WTC11 (cell line): ENCODE data around the gene FRMD8. TPM values are rescaled to one million over a fixed set of nuclear protein-coding genes. Genes with fewer than 3 reads are reported as not detected.

ENCODE experiments used
- ATAC-seq: fragments of 200-7000 bp; cut with Tn5 transposase; 2 replicates; pipeline ENCODE4 v1.10.0; 2021; ENCODE audit warnings: mild to moderate bottlenecking, moderate library complexity
- CTCF ChIA-PET: fragments of 300-600 bp; sonication (Branson Sonifier 250); formaldehyde crosslinking; loops from one replicate; lab custom pipeline; 2021; ENCODE audit warnings: antibody characterized with exemption; lab: Charles Lee
- POLR2A ChIA-PET: fragments of 350-600 bp; sonication (Branson Sonifier 250); formaldehyde crosslinking; loops from one replicate; lab custom pipeline; 2021; ENCODE audit warnings: antibody characterized with exemption; lab: Charles Lee
- DNase-seq: peaks from one replicate; pipeline ENCODE4 v3.0.0; 2021; ENCODE audit warnings: low spot score
- H3K27ac Mint-ChIP-seq: 2 replicates; pipeline ENCODE4 v1.8.0; 2021; ENCODE audit warnings: mixed read lengths
- H3K27me3 Mint-ChIP-seq: 2 replicates; pipeline ENCODE4 v1.8.0; 2021; ENCODE audit warnings: low read depth, mild to moderate bottlenecking, moderate library complexity, mixed read lengths
- H3K36me3 Mint-ChIP-seq: 2 replicates; pipeline ENCODE4 v1.8.0; 2021; ENCODE audit warnings: mixed read lengths
- H3K4me1 Mint-ChIP-seq: 2 replicates; pipeline ENCODE4 v1.8.0; 2022; ENCODE audit warnings: mixed read lengths
- H3K4me3 Mint-ChIP-seq: 2 replicates; pipeline ENCODE4 v1.8.0; 2021; ENCODE audit warnings: mild to moderate bottlenecking, moderate library complexity, mixed read lengths
- H3K9me3 Mint-ChIP-seq: 2 replicates; pipeline ENCODE4 v1.8.0; 2021; ENCODE audit warnings: mixed read lengths
- CREM ChIP-seq: sonication (generic); formaldehyde crosslinking; IDR thresholded peaks from 2 replicates; pipeline ENCODE4 v1.8.1; 2022; ENCODE audit warnings: mild to moderate bottlenecking, missing genetic modification reagents, moderate library complexity
- EMX1 ChIP-seq: fragments of 250-450 bp; sonication (Bioruptor Pico); IDR thresholded peaks from 2 replicates; pipeline ENCODE4 v1.8.0; 2021; ENCODE audit warnings: mild to moderate bottlenecking
- ETV6 ChIP-seq: sonication (generic); formaldehyde crosslinking; IDR thresholded peaks from 2 replicates; pipeline ENCODE4 v1.8.1; 2022; ENCODE audit warnings: mild to moderate bottlenecking, missing genetic modification reagents
- GRHL2 ChIP-seq: fragments of 250-450 bp; sonication (Bioruptor Pico); IDR thresholded peaks from 2 replicates; pipeline ENCODE4 v1.8.0; 2022; ENCODE audit warnings: mild to moderate bottlenecking, moderate library complexity; ENCODE audit not compliant: insufficient replicate concordance, severe bottlenecking
- NFE2L1 ChIP-seq: sonication (generic); formaldehyde crosslinking; IDR thresholded peaks from 2 replicates; pipeline ENCODE4 v1.8.1; 2023; ENCODE audit warnings: missing genetic modification reagents
- NR3C1 ChIP-seq: sonication (generic); formaldehyde crosslinking; conservative IDR thresholded peaks from 2 replicates; pipeline ENCODE4 v1.8.1; 2023; ENCODE audit warnings: low read depth, mild to moderate bottlenecking, missing genetic modification reagents
- RELA ChIP-seq: sonication (generic); formaldehyde crosslinking; IDR thresholded peaks from 2 replicates; pipeline ENCODE4 v1.8.1; 2022; ENCODE audit warnings: missing genetic modification reagents, mild to moderate bottlenecking, borderline replicate concordance
- SOX15 ChIP-seq: fragments of 250-450 bp; sonication (Bioruptor Pico); IDR thresholded peaks from 2 replicates; pipeline ENCODE4 v1.9.0; 2021; ENCODE audit warnings: mild to moderate bottlenecking
- SP1 ChIP-seq: sonication (generic); formaldehyde crosslinking; conservative IDR thresholded peaks from 2 replicates; pipeline ENCODE4 v1.8.1; 2022; ENCODE audit warnings: missing genetic modification reagents
- TP53 ChIP-seq: sonication (generic); formaldehyde crosslinking; IDR thresholded peaks from 2 replicates; pipeline ENCODE4 v1.8.1; 2023; ENCODE audit warnings: mild to moderate bottlenecking, missing genetic modification reagents
- total RNA-seq: library from RNA; stranded (reverse); gene quantifications from 3 replicates; pipeline ENCODE4 v1.2.3, GENCODE V29; 2021
- TF ChIP-seq, protein P1 (sequence below): fragments of 250-450 bp; sonication (Bioruptor Pico); IDR thresholded peaks from 2 replicates; pipeline ENCODE4 v2.1.2; 2022; ENCODE audit warnings: mild to moderate bottlenecking, moderate library complexity
- TF ChIP-seq, protein P2 (sequence below): sonication (generic); formaldehyde crosslinking; IDR thresholded peaks from 2 replicates; pipeline ENCODE4 v1.8.0; 2022; ENCODE audit warnings: mild to moderate bottlenecking, missing genetic modification reagents
- TF ChIP-seq, protein P3 (sequence below): sonication (generic); formaldehyde crosslinking; IDR thresholded peaks from 2 replicates; pipeline ENCODE4 v1.8.1; 2023; ENCODE audit warnings: mild to moderate bottlenecking, missing genetic modification reagents
- TF ChIP-seq, protein P4 (sequence below): fragments of 200-600 bp; IDR thresholded peaks from 2 replicates; pipeline ENCODE4 v1.8.0; 2022; ENCODE audit warnings: antibody characterized with exemption
- TF ChIP-seq, protein P5 (sequence below): sonication (generic); formaldehyde crosslinking; IDR thresholded peaks from 2 replicates; pipeline ENCODE4 v1.8.1; 2023; ENCODE audit warnings: mild to moderate bottlenecking, missing genetic modification reagents, moderate library complexity
- TF ChIP-seq, protein P6 (sequence below): sonication (generic); formaldehyde crosslinking; IDR thresholded peaks from 2 replicates; pipeline ENCODE4 v1.8.0; 2022; ENCODE audit warnings: mild to moderate bottlenecking, missing genetic modification reagents
- TF ChIP-seq, protein P7 (sequence below): fragments of 250-450 bp; sonication (Bioruptor Pico); IDR thresholded peaks from 2 replicates; pipeline ENCODE4 v1.8.0; 2021; ENCODE audit warnings: mild to moderate bottlenecking

FRMD8 gene
- total RNA-seq, 1 experiment from 2014 or later: 23.7 TPM

DNA sequence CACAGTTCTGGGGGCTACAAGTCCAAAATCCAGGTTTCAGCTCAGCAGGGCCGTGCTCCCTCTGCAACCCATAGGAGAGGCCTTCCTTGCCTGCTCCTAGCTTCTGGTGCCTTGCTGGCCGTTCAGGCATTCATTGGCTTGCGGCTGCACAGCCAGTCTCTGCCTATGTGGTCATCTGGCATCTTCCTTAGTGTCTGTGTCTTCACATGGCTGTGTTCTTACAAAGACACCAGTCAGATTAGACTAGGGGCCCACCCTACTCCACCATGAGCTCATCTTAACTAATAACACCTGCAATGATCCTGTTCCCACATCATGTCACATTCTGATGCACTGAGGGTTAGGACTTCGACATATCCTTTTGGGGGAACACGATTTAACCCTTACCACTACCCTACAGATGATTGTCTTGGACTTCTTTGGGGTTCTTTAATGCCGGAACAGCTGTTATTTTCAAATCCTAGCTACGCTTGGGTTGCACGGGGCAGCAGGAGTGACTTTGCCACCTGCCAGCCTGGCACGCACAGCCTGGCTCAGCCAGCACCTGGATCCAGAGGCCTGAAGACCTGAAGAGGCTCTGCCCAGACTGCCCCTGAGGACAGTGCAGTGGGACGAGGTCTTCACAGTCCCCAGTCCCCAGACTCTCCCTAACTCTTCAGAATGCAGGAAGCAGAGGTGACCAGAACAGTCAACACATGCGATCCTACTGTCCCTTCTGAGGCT is 28.5 kb downstream of the FRMD8 start (continued):
- TF ChIP-seq, protein P1, sequence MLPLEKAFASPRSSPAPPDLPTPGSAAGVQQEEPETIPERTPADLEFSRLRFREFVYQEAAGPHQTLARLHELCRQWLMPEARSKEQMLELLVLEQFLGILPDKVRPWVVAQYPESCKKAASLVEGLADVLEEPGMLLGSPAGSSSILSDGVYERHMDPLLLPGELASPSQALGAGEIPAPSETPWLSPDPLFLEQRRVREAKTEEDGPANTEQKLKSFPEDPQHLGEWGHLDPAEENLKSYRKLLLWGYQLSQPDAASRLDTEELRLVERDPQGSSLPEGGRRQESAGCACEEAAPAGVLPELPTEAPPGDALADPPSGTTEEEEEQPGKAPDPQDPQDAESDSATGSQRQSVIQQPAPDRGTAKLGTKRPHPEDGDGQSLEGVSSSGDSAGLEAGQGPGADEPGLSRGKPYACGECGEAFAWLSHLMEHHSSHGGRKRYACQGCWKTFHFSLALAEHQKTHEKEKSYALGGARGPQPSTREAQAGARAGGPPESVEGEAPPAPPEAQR (CRISPR knock-in tag): no peak
- TF ChIP-seq, protein P2, sequence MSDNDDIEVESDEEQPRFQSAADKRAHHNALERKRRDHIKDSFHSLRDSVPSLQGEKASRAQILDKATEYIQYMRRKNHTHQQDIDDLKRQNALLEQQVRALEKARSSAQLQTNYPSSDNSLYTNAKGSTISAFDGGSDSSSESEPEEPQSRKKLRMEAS (CRISPR knock-in tag): no peak

DNA sequence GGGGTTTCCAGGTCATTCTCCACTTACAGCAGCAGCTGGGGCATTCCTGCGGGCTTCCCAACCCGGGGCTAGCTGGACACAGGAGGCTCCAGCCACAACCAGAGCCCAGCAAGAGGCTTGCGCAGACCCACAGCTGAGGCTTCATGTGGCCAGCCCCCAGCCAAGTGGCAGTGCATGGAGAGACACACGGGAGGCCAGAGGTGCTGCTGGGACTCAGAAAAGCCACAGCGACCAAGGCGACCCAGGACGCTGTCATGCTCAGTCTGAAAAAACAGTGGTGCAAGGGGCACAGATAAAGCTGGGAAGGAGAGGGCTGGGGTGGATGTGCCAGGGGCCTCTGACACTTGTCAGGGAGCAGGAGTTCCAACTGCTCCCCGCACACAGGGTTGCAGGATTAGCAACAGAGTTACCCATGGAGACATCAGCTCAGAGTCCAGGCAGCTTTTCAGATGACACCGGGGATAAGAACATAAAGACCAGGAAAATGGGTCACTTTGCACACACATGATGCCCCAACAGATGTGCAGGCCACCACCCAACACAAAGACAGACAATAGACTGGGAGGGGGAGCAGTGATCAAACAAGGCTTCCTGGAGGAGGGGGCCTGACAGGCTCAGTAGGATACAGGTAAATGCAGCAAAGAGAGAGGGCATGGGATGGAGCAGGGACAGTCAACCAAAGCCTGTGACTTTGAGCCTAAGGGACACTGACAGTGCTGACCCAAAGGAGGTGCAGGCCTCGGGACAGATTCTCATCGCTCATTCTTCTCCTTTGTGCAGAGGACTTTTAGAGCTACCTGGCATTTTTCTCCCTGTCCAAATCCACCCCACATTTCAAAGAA is 29.3 kb downstream of the FRMD8 start:
- Mint-ChIP-seq H3K4me1 (peaks cover 49% of the 10 kb centered on the region), H3K4me3 (peak overlapping the region; percentile 20), H3K36me3 (no peaks in the 10 kb centered on the region; the same call in 1 of the 2 replicates), H3K9me3 (no peaks in the 10 kb centered on the region), H3K27me3 (0 out of 2 replicates have a peak, but pooled peaks cover 2% of the 10 kb centered on the region), H3K27ac (no peak overlapping the region)
- DNase-seq: no peak
- ChIA-PET POLR2A (interaction anchor here (0.6 to 10.9 kb wide), 7 partner anchors 44 to 92 kb away, joined by 3 to 135 read pairs (median 10); partner anchors contain the start of gene MALAT1), CTCF (interaction anchor here (0.6 to 12.8 kb wide), 52 partner anchors 9 to 443 kb away, joined by 3 to 224 read pairs (median 6); partner anchors contain the start of genes FRMD8, MALAT1 and ZNRD2)
- ATAC-seq: no peak
- TF ChIP-seq EMX1 (CRISPR knock-in tag) (0 out of 2 replicates have a peak, but pooled peaks have one; percentile 0), CREM (CRISPR knock-in tag) (no peak), RELA (CRISPR knock-in tag) (0 out of 2 replicates have a peak, but pooled peaks have one; percentile 40)

DNA sequence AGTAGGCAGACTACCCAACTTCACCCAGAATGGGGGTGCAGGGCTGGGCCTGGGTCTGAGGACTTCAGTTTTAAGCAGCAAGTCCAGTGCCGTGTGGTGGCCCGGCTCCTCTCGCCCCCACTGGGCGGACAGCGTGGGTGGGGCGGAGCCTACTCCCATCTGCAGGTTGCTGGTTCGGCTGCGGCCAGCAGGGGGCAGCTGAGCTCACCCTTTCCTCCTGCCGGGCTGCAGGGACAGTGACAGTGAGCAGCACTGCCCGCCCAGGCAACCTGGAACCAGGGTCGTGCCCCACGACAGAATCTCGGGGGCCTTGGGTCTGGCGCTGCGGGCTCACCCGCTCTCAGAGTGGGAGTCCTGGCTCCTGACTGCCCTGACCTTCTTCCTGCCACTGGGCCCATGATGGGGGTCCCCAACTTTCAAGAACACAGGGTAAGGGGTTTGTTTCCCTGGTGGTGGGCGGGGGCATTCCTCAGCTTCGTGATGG is 29.9 kb downstream of the FRMD8 start:
- CTCF ChIA-PET: interaction anchor here (0.6 to 12.8 kb wide), 55 partner anchors 8 to 442 kb away, joined by 3 to 224 read pairs (median 5); partner anchors contain the start of genes FRMD8, MALAT1, TIGD3 and ZNRD2
- POLR2A ChIA-PET: interaction anchor here (0.6 to 10.9 kb wide), 7 partner anchors 43 to 91 kb away, joined by 3 to 135 read pairs (median 10); partner anchors contain the start of gene MALAT1
- H3K4me3 Mint-ChIP-seq: peak overlapping the region; percentile 20
- H3K27ac Mint-ChIP-seq: no peak overlapping the region
- H3K4me1 Mint-ChIP-seq: peaks cover 56% of the 10 kb centered on the region
- peak; percentile 63 for ATAC-seq
- peak; percentile 96 for DNase-seq
- H3K27me3 Mint-ChIP-seq: 0 out of 2 replicates have a peak, but pooled peaks cover 2% of the 10 kb centered on the region
- H3K36me3 Mint-ChIP-seq: no peaks in the 10 kb centered on the region; the same call in 1 of the 2 replicates
- H3K9me3 Mint-ChIP-seq: no peaks in the 10 kb centered on the region
- TF ChIP-seq NFE2L1 (CRISPR knock-in tag) (no peak), EMX1 (CRISPR knock-in tag) (0 out of 2 replicates have a peak, but pooled peaks have one; percentile 49), TP53 (no peak), NR3C1 (CRISPR knock-in tag) (no peak), SP1 (peak; percentile 66; the same call in 1 of the 2 replicates), ETV6 (CRISPR knock-in tag) (peak; percentile 51; the same call in 1 of the 2 replicates), GRHL2 (CRISPR knock-in tag) (no peak), SOX15 (CRISPR knock-in tag) (no peak)
- TF ChIP-seq, protein P2 (CRISPR knock-in tag): peak; percentile 64; the same call in 1 of the 2 replicates
- TF ChIP-seq, protein P3, sequence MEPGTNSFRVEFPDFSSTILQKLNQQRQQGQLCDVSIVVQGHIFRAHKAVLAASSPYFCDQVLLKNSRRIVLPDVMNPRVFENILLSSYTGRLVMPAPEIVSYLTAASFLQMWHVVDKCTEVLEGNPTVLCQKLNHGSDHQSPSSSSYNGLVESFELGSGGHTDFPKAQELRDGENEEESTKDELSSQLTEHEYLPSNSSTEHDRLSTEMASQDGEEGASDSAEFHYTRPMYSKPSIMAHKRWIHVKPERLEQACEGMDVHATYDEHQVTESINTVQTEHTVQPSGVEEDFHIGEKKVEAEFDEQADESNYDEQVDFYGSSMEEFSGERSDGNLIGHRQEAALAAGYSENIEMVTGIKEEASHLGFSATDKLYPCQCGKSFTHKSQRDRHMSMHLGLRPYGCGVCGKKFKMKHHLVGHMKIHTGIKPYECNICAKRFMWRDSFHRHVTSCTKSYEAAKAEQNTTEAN (CRISPR knock-in tag): no peak
- TF ChIP-seq, protein P4, sequence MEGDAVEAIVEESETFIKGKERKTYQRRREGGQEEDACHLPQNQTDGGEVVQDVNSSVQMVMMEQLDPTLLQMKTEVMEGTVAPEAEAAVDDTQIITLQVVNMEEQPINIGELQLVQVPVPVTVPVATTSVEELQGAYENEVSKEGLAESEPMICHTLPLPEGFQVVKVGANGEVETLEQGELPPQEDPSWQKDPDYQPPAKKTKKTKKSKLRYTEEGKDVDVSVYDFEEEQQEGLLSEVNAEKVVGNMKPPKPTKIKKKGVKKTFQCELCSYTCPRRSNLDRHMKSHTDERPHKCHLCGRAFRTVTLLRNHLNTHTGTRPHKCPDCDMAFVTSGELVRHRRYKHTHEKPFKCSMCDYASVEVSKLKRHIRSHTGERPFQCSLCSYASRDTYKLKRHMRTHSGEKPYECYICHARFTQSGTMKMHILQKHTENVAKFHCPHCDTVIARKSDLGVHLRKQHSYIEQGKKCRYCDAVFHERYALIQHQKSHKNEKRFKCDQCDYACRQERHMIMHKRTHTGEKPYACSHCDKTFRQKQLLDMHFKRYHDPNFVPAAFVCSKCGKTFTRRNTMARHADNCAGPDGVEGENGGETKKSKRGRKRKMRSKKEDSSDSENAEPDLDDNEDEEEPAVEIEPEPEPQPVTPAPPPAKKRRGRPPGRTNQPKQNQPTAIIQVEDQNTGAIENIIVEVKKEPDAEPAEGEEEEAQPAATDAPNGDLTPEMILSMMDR: peak; percentile 95
- TF ChIP-seq, protein P5, sequence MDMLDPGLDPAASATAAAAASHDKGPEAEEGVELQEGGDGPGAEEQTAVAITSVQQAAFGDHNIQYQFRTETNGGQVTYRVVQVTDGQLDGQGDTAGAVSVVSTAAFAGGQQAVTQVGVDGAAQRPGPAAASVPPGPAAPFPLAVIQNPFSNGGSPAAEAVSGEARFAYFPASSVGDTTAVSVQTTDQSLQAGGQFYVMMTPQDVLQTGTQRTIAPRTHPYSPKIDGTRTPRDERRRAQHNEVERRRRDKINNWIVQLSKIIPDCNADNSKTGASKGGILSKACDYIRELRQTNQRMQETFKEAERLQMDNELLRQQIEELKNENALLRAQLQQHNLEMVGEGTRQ (CRISPR knock-in tag): no peak
- TF ChIP-seq, protein P6, sequence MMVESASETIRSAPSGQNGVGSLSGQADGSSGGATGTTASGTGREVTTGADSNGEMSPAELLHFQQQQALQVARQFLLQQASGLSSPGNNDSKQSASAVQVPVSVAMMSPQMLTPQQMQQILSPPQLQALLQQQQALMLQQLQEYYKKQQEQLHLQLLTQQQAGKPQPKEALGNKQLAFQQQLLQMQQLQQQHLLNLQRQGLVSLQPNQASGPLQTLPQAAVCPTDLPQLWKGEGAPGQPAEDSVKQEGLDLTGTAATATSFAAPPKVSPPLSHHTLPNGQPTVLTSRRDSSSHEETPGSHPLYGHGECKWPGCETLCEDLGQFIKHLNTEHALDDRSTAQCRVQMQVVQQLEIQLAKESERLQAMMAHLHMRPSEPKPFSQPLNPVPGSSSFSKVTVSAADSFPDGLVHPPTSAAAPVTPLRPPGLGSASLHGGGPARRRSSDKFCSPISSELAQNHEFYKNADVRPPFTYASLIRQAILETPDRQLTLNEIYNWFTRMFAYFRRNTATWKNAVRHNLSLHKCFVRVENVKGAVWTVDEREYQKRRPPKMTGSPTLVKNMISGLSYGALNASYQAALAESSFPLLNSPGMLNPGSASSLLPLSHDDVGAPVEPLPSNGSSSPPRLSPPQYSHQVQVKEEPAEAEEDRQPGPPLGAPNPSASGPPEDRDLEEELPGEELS (CRISPR knock-in tag): no peak
- TF ChIP-seq, protein P7, sequence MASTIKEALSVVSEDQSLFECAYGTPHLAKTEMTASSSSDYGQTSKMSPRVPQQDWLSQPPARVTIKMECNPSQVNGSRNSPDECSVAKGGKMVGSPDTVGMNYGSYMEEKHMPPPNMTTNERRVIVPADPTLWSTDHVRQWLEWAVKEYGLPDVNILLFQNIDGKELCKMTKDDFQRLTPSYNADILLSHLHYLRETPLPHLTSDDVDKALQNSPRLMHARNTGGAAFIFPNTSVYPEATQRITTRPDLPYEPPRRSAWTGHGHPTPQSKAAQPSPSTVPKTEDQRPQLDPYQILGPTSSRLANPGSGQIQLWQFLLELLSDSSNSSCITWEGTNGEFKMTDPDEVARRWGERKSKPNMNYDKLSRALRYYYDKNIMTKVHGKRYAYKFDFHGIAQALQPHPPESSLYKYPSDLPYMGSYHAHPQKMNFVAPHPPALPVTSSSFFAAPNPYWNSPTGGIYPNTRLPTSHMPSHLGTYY (CRISPR knock-in tag): peak; percentile 29; the same call in 1 of the 2 replicates
